ENCODE data around the gene PCDHA1.

Gene PCDHA1

GRCh38 chr5:140934964-140935606 lies 149.1 kb downstream of the PCDHA1 start:
- H3K36me3 ChIP-seq, result no peaks in the 10 kb centered on the region
- H3K4me1 ChIP-seq (ENCODE audit: control insufficient read depth in 1 of 2, insufficient read depth in 1 of 2, low read depth in 1 of 2, low read length in 1 of 2), result no peaks in the 10 kb centered on the region
- no peak overlapping the region for H3K4me3 ChIP-seq (ENCODE audit: low read depth in 1 of 2, low read length in 1 of 2)
- no peaks in the 10 kb centered on the region for H3K27me3 ChIP-seq
- no peaks in the 10 kb centered on the region for H3K9me3 ChIP-seq
- no peak for TF ChIP-seq CTCF (IDR thresholded peaks at IDR 0.05)
- no peak overlapping the region for H3K27ac ChIP-seq

- TF ChIP-seq CTCF (IDR thresholded peaks at IDR 0.05), result no peak
- Histone ChIP-seq H3K27ac (no peak overlapping the region), H3K9me3 (no peaks in the 10 kb centered on the region), H3K4me1 (ENCODE audit: control insufficient read depth in 1 of 2, insufficient read depth in 1 of 2, low read depth in 1 of 2, low read length in 1 of 2) (no peaks in the 10 kb centered on the region), H3K27me3 (no peaks in the 10 kb centered on the region), H3K4me3 (ENCODE audit: low read depth in 1 of 2, low read length in 1 of 2) (no peak overlapping the region), H3K36me3 (no peaks in the 10 kb centered on the region)
Measured at GRCh38 chr5:140946578-140946977, 160.6 kb downstream of the PCDHA1 start.

- Histone ChIP-seq H3K27me3 (no peaks in the 10 kb centered on the region), H3K9me3 (no peaks in the 10 kb centered on the region)
- TF ChIP-seq CTCF (IDR thresholded peaks at IDR 0.05), result no peak
Measured at GRCh38 chr5:140951636-140952035, 165.7 kb downstream of the PCDHA1 start.

GRCh38 chr5:140953234-140953633 lies 167.3 kb downstream of the PCDHA1 start:
- H3K4me1 ChIP-seq (ENCODE audit: control insufficient read depth in 1 of 2, insufficient read depth in 1 of 2, low read depth in 1 of 2, low read length in 1 of 2), result no peaks in the 10 kb centered on the region
- no peak for TF ChIP-seq CTCF (IDR thresholded peaks at IDR 0.05)
- no peaks in the 10 kb centered on the region for H3K9me3 ChIP-seq
- H3K27ac ChIP-seq, result no peak overlapping the region
- no peak overlapping the region for H3K4me3 ChIP-seq (ENCODE audit: low read depth in 1 of 2, low read length in 1 of 2)
- no peaks in the 10 kb centered on the region for H3K27me3 ChIP-seq
- no peaks in the 10 kb centered on the region for H3K36me3 ChIP-seq

More at GRCh38 chr5:140951636-140952035, 165.7 kb downstream of the PCDHA1 start:
- no peak overlapping the region for H3K27ac ChIP-seq
- no peaks in the 10 kb centered on the region for H3K4me1 ChIP-seq (ENCODE audit: control insufficient read depth in 1 of 2, insufficient read depth in 1 of 2, low read depth in 1 of 2, low read length in 1 of 2)
- no peaks in the 10 kb centered on the region for H3K36me3 ChIP-seq
- no peak overlapping the region for H3K4me3 ChIP-seq (ENCODE audit: low read depth in 1 of 2, low read length in 1 of 2)

- Histone ChIP-seq H3K9me3 (no peaks in the 10 kb centered on the region), H3K36me3 (no peaks in the 10 kb centered on the region), H3K27ac (no peak overlapping the region), H3K27me3 (peaks cover 36% of the 10 kb centered on the region), H3K4me1 (ENCODE audit: control insufficient read depth in 1 of 2, insufficient read depth in 1 of 2, low read depth in 1 of 2, low read length in 1 of 2) (no peaks in the 10 kb centered on the region), H3K4me3 (ENCODE audit: low read depth in 1 of 2, low read length in 1 of 2) (no peak overlapping the region)
- TF ChIP-seq CTCF (IDR thresholded peaks at IDR 0.05), result no peak
Measured at GRCh38 chr5:140962190-140962589, 176.2 kb downstream of the PCDHA1 start.

All from neutrophil (primary cell).